ENCODE measurements around the gene TNIP3. TPM values are rescaled to one million over a fixed set of nuclear protein-coding genes. Genes with fewer than 3 reads are reported as not detected.

TNIP3 gene
- total and polyA plus RNA-seq, 9 of the 15 experiments (the other 6 are each of a cell fraction or from before 2014, with no cell fraction given): 0.14 TPM; not detected in 8

DNA sequence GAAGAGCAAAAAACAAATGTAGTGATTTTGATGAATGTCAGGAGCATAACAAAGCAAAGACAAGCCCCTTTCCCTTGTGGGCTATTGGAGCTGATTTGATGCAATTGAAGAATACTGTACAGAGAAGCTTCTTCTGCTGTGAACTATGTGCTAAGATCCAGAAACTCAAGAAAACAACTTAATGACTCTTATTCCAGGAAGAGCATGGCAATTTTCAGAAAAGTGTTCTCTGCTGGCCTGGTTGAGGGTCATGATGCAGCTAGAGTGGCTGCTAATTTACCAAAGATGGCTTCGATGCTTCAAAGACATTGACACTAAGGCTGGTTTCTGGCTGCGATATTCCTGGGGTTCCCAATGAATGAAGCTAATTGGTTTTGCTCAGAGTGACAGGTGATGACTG lies 45.8 kb downstream of the TNIP3 start:
- H3K27ac ChIP-seq (ENCODE audit: extremely low read depth, low read depth, low read length): no peak overlapping the region
- intact Hi-C loops (cut with micrococcal nuclease): no loop called here
- POLR2A ChIA-PET: no interaction called here
- DNase-seq (ENCODE audit: extremely low read depth in 1 of 4, low spot score in 3 of 4) (no peak), ATAC-seq (no peak), FAIRE-seq (no peak)
- BruUV-seq (replicated peaks): no TSS peak
- H3K79me2 ChIP-seq (ENCODE audit: control insufficient read depth, insufficient read depth, low read length): no peaks in the 10 kb centered on the region
- no peak overlapping the region for H3K4me3 ChIP-seq
- WGBS (ENCODE audit: insufficient coverage, low coverage, missing lambda C conversion rate): 0% methylated on average over 2 of the region's 2 CpGs
- no peak overlapping the region for H3K4me2 ChIP-seq (ENCODE audit: insufficient read depth, low read length)
- no peak overlapping the region for H3K9ac ChIP-seq (ENCODE audit: insufficient read depth in 1 of 2, low read depth in 2 of 2, low read length in 2 of 2)
- H3K27me3 ChIP-seq (ENCODE audit: control insufficient read depth in 2 of 2, insufficient read depth in 2 of 2, low read length in 2 of 2): no peaks in the 10 kb centered on the region
- H2AFZ ChIP-seq (ENCODE audit: low read depth, low read length): no peak overlapping the region
- H3K36me3 ChIP-seq (ENCODE audit: control insufficient read depth, insufficient read depth, low read length): no peaks in the 10 kb centered on the region
- CTCF ChIA-PET (ENCODE audit: low intra/inter-chr PET ratio): no interaction called here
- no peaks in the 10 kb centered on the region for H4K20me1 ChIP-seq (replicated peaks; ENCODE audit: control insufficient read depth, insufficient read depth, low read length)
- H3K4me1 ChIP-seq (replicated peaks in 1 of 2; ENCODE audit: control insufficient read depth in 2 of 2, insufficient read depth in 2 of 2, low read length in 2 of 2): no peaks in the 10 kb centered on the region
- TF ChIP-seq TEAD4 (IDR thresholded peaks at IDR 0.05; ENCODE audit: low read length) (no peak), TEAD4 (CRISPR knock-in tag; IDR thresholded peaks at IDR 0.05; ENCODE audit: borderline replicate concordance) (no peak), ZNF174 (CRISPR knock-in tag; IDR thresholded peaks at IDR 0.05) (no peak)
- TF ChIP-seq, protein P1, sequence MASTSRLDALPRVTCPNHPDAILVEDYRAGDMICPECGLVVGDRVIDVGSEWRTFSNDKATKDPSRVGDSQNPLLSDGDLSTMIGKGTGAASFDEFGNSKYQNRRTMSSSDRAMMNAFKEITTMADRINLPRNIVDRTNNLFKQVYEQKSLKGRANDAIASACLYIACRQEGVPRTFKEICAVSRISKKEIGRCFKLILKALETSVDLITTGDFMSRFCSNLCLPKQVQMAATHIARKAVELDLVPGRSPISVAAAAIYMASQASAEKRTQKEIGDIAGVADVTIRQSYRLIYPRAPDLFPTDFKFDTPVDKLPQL (IDR thresholded peaks at IDR 0.05; ENCODE audit: extremely low read depth, insufficient read length): no peak
- TF ChIP-seq, protein P2, sequence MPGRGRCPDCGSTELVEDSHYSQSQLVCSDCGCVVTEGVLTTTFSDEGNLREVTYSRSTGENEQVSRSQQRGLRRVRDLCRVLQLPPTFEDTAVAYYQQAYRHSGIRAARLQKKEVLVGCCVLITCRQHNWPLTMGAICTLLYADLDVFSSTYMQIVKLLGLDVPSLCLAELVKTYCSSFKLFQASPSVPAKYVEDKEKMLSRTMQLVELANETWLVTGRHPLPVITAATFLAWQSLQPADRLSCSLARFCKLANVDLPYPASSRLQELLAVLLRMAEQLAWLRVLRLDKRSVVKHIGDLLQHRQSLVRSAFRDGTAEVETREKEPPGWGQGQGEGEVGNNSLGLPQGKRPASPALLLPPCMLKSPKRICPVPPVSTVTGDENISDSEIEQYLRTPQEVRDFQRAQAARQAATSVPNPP (IDR thresholded peaks at IDR 0.05; ENCODE audit: borderline replicate concordance, insufficient read depth, insufficient read length): no peak
- TF ChIP-seq, protein P3, sequence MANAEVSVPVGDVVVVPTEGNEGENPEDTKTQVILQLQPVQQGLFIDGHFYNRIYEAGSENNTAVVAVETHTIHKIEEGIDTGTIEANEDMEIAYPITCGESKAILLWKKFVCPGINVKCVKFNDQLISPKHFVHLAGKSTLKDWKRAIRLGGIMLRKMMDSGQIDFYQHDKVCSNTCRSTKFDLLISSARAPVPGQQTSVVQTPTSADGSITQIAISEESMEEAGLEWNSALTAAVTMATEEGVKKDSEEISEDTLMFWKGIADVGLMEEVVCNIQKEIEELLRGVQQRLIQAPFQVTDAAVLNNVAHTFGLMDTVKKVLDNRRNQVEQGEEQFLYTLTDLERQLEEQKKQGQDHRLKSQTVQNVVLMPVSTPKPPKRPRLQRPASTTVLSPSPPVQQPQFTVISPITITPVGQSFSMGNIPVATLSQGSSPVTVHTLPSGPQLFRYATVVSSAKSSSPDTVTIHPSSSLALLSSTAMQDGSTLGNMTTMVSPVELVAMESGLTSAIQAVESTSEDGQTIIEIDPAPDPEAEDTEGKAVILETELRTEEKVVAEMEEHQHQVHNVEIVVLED (CRISPR knock-in tag; IDR thresholded peaks at IDR 0.05): no peak
- no peaks in the 10 kb centered on the region; the same call in 1 of the 2 replicates for H3K9me3 ChIP-seq (replicated peaks; ENCODE audit: control insufficient read depth, insufficient read depth, low read depth, low read length)
- no peaks in the 10 kb centered on the region for H3K9me1 ChIP-seq (ENCODE audit: control insufficient read depth, insufficient read depth, low read length)
- in situ Hi-C loops (cut with MboI): no loop called here

Data from K562 (cell line).